K562 (cell line): ENCODE results near the gene HBG1. TPM values are rescaled to one million over a fixed set of nuclear protein-coding genes. Genes with fewer than 3 reads are reported as not detected.

Source experiments
- ARID2 ChIP-seq: fragments of 450-650 bp; IDR thresholded peaks from 2 replicates; pipeline ENCODE4 v1.6.1; 2017; ENCODE audit warnings: antibody characterized with exemption, mild to moderate bottlenecking
- ARID3A ChIP-seq: IDR thresholded peaks from 2 replicates; pipeline ENCODE4 v1.6.1; 2012; ENCODE audit warnings: low read depth, low read length, improper control_type of control experiment, borderline replicate concordance
- CBFA2T3 ChIP-seq: fragments of 450-650 bp; IDR thresholded peaks from 2 replicates; pipeline ENCODE4 v1.6.1; 2017
- DNMT1 ChIP-seq: fragments of 450-650 bp; IDR thresholded peaks from 2 replicates; pipeline ENCODE4 v1.6.1; 2016; ENCODE audit warnings: antibody characterized with exemption, mild to moderate bottlenecking
- FOXM1 ChIP-seq, 2 experiments: fragments of 450-650 bp in 1 of 2; sonication (generic) in 1 of 2; formaldehyde crosslinking in 1 of 2; IDR thresholded peaks; 2 replicates each; pipeline versions ENCODE4 v1.6.1 to v1.9.0; 2017 to 2022; ENCODE audit warnings: low read depth in 2 of 2, mild to moderate bottlenecking in 2 of 2, missing genetic modification reagents in 1 of 2, moderate library complexity in 1 of 2
- HDAC1 ChIP-seq, 2 experiments: fragments of 450-650 bp; IDR thresholded peaks; 2 replicates each; pipeline ENCODE4 v1.6.1; 2016 to 2017; ENCODE audit warnings: inconsistent platforms in 1 of 2, mild to moderate bottlenecking in 1 of 2, moderate library complexity in 1 of 2
- PATZ1 ChIP-seq: fragments of 250-450 bp; sonication (Bioruptor Pico); IDR thresholded peaks from 2 replicates; pipeline ENCODE4 v1.5.0; 2020; ENCODE audit warnings: mild to moderate bottlenecking, borderline replicate concordance
- RBM15 ChIP-seq: fragments of 200-400 bp; formaldehyde crosslinking; IDR thresholded peaks from 2 replicates; pipeline ENCODE4 v1.6.1; 2018; ENCODE audit warnings: mild to moderate bottlenecking, low read length, moderate library complexity; ENCODE audit not compliant: insufficient read depth
- REST ChIP-seq, 2 experiments: fragments of 450-650 bp; formaldehyde crosslinking in 1 of 2; IDR thresholded peaks; 2 replicates each; pipeline versions ENCODE4 v1.4.0 to v1.6.1; 2014 to 2020; ENCODE audit warnings: mild to moderate bottlenecking in 2 of 2, borderline replicate concordance in 1 of 2, low read depth in 1 of 2
- SMAD3 ChIP-seq: fragments of 450-650 bp; formaldehyde crosslinking; conservative IDR thresholded peaks from 2 replicates; pipeline ENCODE4 v1.4.0; 2020; ENCODE audit warnings: mild to moderate bottlenecking
- ZKSCAN3 ChIP-seq: fragments of 250-450 bp; sonication (Bioruptor Pico); IDR thresholded peaks from 2 replicates; pipeline ENCODE4 v1.4.0; 2020
- ZNF174 ChIP-seq: fragments of 250-450 bp; sonication (Bioruptor Pico); IDR thresholded peaks from 2 replicates; pipeline ENCODE4 v1.4.0; 2020; ENCODE audit warnings: mild to moderate bottlenecking
- ZNF280A ChIP-seq: fragments of 450-650 bp; IDR thresholded peaks from 2 replicates; pipeline ENCODE4 v1.6.1; 2018; ENCODE audit warnings: mild to moderate bottlenecking, low read depth; ENCODE audit not compliant: partially characterized antibody
- polyA plus RNA-seq, 8 experiments: library from polyadenylated mRNA; depleted of rRNA in 4 of 8; stranded (reverse) in 5 of 8; unstranded in 3 of 8; fragments of >200 nt; fragmentation: Nextera tagmentation in 2 of 8; fragmentation: Illumina TruSeq in 1 of 8; extraction: Ambion mirVana in 2 of 8; extraction: Trizol in 1 of 8; gene quantifications; 2 replicates each; pipeline versions ENCODE4 v1.2.1 to v1.2.3, GENCODE V29; 2011 to 2014; ENCODE audit warnings: inconsistent platforms in 1 of 8, missing spikeins in 1 of 8
- total RNA-seq, 7 experiments: library from RNA; depleted of rRNA in 6 of 7; stranded (reverse); fragments of >200 nt in 6 of 7; fragmentation: Illumina TruSeq in 2 of 7; extraction: Trizol in 2 of 7; gene quantifications; 2 replicates each; pipeline versions ENCODE4 v1.2.1 to v1.2.3, GENCODE V29; 2011 to 2021; ENCODE audit warnings: low replicate concordance in 1 of 7

HBG1 gene
- total and polyA plus RNA-seq, 9 of the 15 experiments (the other 6 are each of a cell fraction or from before 2014, with no cell fraction given), result 1,066 to 16,338 (median 4,898) TPM

GRCh38 chr11:5297721-5298323 is 48.2 kb upstream of the HBG1 start (continued):
- TF ChIP-seq PATZ1 (CRISPR knock-in tag), result no peak
- TF ChIP-seq REST (IDR thresholded peaks at IDR 0.05; ENCODE audit: borderline replicate concordance), result no peak
- no peak for TF ChIP-seq REST (CRISPR knock-in tag; IDR thresholded peaks at IDR 0.05; ENCODE audit: low read depth)
- no peak for TF ChIP-seq ZNF174 (CRISPR knock-in tag)
- TF ChIP-seq FOXM1 (IDR thresholded peaks at IDR 0.05; ENCODE audit: low read depth), result 0 out of 2 replicates have a peak, but pooled peaks have one; percentile 21
- no peak for TF ChIP-seq FOXM1 (CRISPR knock-in tag; IDR thresholded peaks at IDR 0.05; ENCODE audit: low read depth)
- TF ChIP-seq SMAD3, result no peak
- 0 out of 4 replicates have a peak, but pooled peaks of 1 of the 2 experiments have one; percentile 13 for TF ChIP-seq HDAC1 (IDR thresholded peaks at IDR 0.05)
- TF ChIP-seq RBM15, result no peak
- no peak for TF ChIP-seq ZNF280A
- TF ChIP-seq ARID3A, result peak; percentile 34; the same call in 1 of the 2 replicates
- no peak for TF ChIP-seq ZKSCAN3 (CRISPR knock-in tag)
- no peak for TF ChIP-seq DNMT1
- peak; percentile 84 for TF ChIP-seq CBFA2T3
- TF ChIP-seq ARID2, result no peak
